NCI-H526 (cell line): ENCODE data around the gene SLC38A2.
"Not testable (repeated sequence)": the region's sequence is repeated elsewhere in the genome, so short reads cannot be mapped to it uniquely, and the experiment has no call there.

Source experiments
- DNase-seq, 2 experiments: peaks; one replicate each; lab custom pipeline; 2025; lab: John Stamatoyannopoulos, UW

SLC38A2 gene

DNA sequence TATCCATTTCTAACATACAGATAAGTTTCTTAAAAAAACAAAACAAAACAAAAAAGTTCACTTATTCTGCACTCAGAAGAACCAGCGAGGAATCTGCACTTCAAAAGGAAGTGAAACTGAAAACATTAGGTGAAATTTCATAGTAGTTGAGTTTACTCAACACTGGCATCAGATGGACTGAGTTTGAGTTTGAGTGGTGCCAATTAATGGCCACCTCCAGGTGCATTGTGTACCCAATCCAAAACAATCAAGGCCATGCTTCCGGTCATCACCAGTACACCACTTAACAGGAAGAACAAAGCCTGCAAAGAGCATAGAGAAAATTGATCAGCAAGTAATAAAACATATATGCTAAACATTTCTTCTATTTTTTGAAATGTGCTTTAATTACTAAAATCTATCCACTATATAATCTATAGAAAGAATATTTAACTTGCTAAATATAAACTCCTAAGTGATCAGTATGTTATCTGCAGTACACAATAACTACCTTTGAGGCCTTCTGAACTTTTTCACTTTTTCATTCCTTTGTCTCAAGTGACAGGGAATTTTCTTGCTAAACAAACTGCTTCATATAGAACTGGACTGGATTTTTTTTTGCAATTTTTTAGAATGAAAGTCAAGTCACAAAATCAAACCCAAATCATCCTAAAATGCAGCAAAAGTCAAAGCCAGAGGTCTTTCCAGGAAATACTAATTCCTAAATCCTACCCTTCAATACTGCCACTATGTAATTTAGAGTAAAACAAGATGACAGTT, 11.5 kb downstream of the SLC38A2 start:
- no peak for DNase-seq

GRCh38 chr12:46360370-46360769, 12.2 kb downstream of the SLC38A2 start:
- DNase-seq: no peak

- DNase-seq: no peak
These were observed 12.8 kb downstream of the SLC38A2 start for GRCh38 chr12:46359667-46360280.

- DNase-seq: no peak
These were observed 13.5 kb downstream of the SLC38A2 start for GRCh38 chr12:46358791-46359666.

GRCh38 chr12:46358325-46358700, 14.3 kb downstream of the SLC38A2 start:
- no peak for DNase-seq

DNA sequence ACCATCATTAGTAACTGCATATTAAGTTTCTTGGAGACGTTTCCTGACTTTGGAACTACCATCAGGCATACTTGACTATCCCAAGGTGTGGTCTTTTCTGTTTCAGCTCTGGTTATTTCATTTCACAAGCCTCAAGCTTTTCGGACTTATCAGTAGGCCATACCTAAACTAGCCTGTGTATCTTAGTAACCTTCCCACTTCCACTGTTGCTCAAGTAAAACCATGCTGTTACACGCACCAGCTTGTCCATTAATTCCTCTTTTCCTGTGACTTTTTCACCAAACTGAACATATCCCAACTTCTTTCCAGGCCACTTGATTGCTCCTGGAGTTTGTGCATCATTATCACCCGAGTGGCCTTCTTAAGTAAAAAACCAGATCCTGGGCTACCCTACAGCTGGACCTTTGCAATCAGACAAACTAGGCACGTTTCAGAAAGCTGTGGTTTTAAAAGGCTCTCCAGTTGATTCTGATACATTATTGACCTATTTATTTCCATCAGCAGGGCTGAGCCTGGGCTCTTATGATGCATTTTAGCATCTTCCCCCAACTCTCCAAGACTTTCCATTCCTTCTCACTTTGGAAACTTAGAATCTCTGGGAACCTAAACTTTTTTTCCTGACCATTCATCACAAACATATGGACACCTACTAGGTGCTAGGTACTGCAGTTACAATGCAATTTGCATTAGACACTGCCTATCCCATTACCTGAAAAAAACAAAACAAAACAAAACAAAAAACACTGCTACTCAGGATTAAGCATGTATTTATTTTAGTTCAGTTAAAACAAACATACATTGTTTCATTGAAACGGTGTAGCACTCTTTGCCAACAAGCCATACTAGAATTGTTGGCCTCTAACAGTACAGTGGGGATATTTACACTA, 14.9 kb downstream of the SLC38A2 start:
- DNase-seq: no peak

DNA sequence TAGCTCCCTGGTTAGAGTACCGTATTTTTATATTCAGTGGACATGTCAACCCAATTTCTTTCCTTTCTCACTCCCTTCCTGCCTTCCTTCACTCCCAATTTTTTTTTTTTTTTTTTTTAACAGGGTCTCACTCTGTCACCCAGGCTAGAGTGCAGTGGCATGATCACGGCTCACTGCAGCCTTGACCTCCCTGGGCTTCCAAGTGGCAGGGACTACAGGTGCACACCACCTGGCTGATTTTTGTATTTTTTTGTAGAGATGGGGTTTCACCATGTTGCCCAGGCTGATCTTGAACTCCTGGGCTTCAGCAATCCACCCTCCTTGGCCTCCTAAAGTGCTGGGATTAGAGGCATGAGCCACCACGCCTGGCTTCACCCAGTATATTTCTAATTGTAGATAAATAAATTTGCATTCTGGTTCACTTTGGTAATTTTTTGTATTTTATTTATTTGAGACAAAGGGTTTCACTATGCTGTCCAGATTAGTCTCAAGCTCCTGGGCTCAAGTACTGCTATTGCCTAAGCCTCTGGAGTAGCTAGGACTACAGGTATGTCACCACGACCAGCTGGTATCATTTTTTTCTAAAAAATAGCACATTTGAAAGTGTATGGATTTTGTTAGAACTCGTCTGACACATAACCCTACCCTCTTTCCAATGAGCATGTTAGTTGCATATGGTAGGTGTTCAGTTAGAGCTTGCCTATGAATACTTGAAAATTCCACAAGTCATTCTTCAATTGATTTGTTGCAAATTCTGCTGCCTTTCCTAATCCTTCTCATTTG, 15.7 kb downstream of the SLC38A2 start:
- DNase-seq: no peak

DNA sequence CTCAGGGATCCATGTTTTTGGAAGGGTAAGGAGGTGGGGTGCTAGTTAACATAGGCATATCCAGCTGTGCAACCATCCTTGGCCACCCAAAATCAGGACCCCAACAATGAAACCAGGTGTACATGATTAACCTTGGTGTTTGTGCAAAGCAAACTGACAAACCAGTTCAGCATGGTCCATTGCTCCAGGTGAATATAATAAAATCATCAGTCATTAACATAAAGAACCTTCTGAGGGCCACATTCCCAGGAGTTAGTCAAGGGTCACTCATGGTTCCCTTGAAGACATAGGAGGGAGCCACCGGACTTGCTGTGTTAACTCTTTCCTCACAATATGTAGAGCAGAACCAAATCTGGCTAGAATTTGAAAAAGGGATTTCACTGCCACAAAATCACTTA, 17.8 kb downstream of the SLC38A2 start:
- DNase-seq: no peak

- no peak for DNase-seq
These were observed 18.3 kb downstream of the SLC38A2 start for GRCh38 chr12:46354111-46354801.

- DNase-seq: no peak
These were observed 20.5 kb downstream of the SLC38A2 start for GRCh38 chr12:46351886-46352650.

GRCh38 chr12:46351138-46351537, 21.4 kb downstream of the SLC38A2 start:
- no peak for DNase-seq

GRCh38 chr12:46349253-46349652, 23.3 kb downstream of the SLC38A2 start:
- no peak for DNase-seq

DNA sequence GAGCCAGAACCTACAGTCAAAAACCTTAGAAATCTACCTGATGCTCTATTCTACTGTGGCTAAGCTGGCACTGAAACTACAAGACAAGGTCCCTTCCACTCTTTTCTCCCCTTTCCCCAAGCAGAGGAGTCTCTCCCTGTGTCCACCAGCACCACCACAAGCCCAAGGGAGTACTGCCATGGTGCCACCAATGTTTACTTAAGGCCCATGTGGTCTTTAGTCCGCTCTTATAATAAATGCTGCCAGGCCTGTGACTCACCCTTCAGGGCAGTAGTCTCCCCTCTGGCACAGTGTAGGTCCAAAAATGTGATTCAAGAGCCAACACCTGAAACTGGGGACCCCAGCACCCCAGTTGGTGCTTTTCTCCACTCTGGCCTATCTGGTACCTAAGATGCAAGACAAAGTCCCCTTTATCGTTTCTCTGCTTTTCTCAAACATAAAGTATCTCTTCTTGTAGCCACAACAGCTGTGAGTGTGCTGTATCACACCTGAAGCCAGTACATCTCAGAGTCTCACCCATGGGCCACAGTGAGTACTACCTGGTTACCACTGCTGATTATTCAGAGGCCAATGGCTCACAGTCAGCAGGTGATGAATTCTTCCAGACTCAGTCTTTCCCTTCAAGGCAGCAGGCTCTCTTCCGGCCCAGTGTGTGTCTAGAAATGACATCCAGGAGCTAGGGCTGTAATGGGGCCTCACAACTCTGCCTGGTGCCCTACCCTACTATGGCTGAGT, 29.3 kb downstream of the SLC38A2 start:
- no peak for DNase-seq

DNA sequence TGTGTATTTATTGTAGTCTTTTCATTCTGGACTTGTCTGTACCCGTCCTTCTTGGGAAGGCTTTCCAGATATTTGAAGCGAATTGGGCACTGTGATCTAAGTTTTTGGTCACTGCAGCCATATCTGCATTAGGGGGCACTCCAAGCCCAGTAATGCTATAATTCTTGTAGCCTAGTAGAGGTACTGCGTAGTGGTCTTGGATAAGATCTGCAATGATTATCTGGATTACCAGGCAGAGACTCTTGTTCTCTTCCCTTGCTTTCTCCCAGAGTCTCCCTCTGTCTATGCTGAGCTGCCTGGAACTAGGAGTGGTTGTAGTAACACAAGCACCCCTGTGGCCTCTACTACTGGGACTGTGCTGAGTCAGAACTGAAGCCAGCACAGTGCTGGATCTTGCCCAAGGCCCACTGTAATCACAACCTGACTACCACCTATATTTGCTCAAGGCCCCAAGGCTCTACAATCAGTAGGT, 30.0 kb downstream of the SLC38A2 start:
- peak; percentile 28 to 44 for DNase-seq

- DNase-seq: no peak
These were observed 33.5 kb downstream of the SLC38A2 start for GRCh38 chr12:46339051-46339450.

GRCh38 chr12:46332260-46332659, 40.3 kb downstream of the SLC38A2 start:
- no peak for DNase-seq

DNA sequence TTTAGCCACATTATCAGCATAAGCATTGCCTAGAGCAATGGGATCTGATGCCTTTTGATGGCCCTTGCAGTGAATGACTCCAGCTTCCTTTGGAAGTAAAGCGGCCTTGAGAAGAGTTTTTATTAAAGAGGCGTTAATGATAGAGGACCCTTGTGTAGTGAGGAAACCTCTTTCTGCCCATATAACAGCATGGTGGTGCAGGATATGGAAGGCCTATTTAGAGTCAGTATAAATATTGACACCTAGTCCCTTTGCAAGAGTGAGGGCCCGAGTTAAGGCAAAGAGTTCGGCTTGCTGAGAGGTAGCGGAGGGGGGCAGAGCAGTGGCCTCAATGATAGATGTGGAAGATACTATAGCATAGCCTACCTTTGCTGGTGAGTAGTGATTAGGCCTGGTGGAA, 47.5 kb downstream of the SLC38A2 start:
- not testable (repeated sequence) for DNase-seq

DNA sequence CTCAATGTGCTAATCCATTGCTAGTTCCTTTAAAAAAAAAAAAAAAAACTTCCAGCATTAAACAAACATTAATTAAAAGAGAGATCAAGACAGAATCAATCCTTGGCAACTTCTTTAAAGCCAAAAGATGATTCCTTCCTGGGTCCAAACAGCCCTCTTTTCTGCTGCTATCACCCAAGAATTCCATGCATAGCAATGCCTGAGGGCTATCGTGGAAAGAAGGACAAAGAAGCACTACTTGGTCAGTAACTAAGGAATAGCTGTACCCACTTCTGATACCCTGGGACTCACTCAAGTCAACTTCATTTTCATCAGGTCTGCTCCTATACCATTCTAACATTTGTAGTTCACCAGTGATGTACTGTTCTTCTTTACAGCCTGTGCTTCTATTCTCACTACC, 51.8 kb downstream of the SLC38A2 start:
- no peak for DNase-seq

DNA sequence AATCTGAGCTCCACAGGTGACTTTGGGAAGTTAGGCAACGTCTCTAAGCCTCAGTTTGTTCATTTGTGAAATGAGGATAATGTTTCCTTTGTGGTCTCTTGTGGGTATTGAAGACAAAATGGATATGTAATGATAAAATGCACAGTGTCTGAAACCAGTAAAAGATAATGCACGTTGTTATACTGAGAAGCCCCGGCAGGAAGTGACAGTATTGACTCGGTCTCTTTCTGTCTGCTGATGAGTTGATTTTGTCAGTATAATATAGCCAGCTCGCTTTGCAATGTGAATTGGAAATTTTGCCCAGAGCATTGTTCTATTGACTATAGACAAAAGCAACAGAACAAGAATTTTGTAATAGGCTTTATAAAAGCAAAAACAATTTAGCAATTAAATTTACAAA, 54.5 kb downstream of the SLC38A2 start:
- no peak for DNase-seq
